GM12892 (cell line): ENCODE data around the gene PRX.

Experiments
- POLR2A ChIP-seq: IDR thresholded peaks from 2 replicates; pipeline ENCODE4 v1.6.1; 2011; ENCODE audit warnings: low read depth, low read length, control low read depth
- POLR2AphosphoS5 ChIP-seq: IDR thresholded peaks from 2 replicates; pipeline ENCODE4 v1.6.1; 2011; ENCODE audit warnings: low read depth, low read length, control low read depth
- TAF1 ChIP-seq: IDR thresholded peaks from 2 replicates; pipeline ENCODE4 v1.6.1; 2011; ENCODE audit warnings: low read depth, mild to moderate bottlenecking, control low read depth, low read length, borderline replicate concordance

- no peak for TF ChIP-seq TAF1
- TF ChIP-seq POLR2AphosphoS5: no peak
- TF ChIP-seq POLR2A: no peak
These were observed 36.3 kb upstream of the PRX start for GRCh38 chr19:40449506-40449905.
